Head of caudate nucleus (tissue), 42 donors: ENCODE data around the gene GJD2.

Source experiments
- DNase-seq, 42 donors: peaks; one replicate each; pipeline versions ENCODE4 v3.0.0 to v3.0.0-alpha.2; 2020 to 2021; ENCODE audit warnings: mixed read lengths in 7 of 42
- intact Hi-C: fragments of 100-400 bp; cut with DNase I; formaldehyde crosslinking; loops from one replicate; pipeline ENCODE4 v1.15.0; 2022

The GJD2 gene

DNA sequence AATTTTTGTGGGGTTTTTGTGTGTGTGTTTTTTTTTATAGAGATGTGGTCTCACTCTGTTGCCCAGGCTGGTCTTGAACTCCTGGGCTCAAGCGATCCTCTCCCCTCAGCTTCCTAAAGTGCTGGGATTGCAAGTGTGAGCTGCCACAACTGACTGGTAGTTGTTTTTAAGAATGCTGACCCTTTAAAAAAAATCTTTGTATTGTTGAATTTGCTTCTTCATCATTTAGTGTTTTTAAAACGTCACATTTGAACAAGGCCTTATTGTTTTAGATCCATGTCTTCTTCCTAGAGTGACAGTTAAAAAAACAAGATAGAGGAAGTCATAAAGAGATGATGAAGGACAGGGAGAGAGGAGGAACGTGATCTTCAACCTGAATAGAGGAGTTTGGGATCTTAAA lies 24.1 kb downstream of the GJD2 start:
- no peak for DNase-seq
- intact Hi-C loops = no loop called here

DNA sequence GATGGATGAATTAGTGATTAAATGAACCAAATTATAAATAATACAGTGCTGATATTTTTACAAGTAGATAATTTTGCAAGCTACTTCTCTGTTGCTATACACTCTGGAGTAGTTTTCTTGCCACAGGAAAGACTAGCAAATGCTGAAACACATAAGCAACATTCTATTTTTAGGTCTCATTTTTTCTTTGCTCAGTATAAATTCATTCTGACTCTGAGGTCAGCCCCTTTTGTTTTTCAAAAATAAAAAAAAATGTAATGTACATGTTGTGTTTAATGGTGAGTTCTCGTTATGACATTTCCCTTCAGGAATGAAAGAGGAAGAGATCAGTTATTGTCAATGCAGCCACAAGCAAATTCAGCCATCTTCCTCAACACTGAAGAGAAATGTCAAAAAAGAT lies 24.9 kb downstream of the GJD2 start:
- intact Hi-C loops = no loop called here
- no peak for DNase-seq

DNA sequence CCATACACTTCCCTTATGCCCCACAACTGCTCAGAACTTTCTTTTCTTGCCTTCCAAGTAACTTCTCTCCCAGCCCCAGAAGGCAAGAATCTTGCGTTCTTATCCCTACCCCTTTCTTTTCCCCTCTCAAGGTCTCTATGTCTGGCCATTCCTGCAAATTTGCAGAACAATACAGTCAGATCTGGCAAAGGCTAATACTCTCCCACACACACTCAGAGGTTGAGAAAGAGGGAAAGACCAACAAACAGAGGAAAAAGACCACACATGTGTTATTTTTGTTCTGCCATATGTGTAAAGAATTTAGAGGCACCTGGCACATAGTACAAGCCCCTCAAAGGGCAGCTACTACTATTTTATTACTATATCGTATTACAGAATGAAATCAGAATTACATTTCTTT lies 25.7 kb downstream of the GJD2 start:
- DNase-seq = no peak
- intact Hi-C loops = no loop called here

DNA sequence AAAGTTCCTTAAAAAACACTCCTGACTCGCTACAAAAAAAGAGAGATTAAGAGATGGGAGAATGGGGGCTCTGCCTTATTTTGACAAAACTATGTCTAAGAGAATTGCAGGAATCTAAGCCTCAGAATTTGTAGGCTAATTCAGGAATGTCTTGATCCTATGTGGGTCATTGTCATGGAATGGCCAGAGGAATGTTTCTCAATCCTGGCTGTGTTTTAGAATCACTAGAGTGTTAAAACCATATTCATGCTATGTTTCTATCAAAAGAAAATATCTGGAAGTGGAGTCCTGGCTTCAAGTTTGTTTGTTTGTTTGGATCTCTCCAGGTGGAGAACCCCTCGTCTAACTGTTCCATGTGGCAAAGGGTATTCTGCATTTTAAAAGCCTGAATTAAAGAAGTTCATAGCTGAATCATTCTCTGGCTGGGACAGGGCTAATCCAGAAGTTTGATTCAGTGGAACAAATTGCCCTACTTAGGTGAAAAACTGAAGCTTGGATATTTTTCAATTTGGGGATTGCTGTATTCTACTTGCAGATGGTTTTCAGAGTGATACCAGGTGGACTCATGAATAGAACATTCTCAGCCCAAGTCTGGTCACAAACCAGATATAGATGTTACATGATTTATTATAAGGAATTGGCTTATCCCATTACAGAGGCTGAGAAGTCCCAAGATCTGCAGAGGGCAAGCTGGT lies 28.2 kb downstream of the GJD2 start:
- DNase-seq = no peak

DNA sequence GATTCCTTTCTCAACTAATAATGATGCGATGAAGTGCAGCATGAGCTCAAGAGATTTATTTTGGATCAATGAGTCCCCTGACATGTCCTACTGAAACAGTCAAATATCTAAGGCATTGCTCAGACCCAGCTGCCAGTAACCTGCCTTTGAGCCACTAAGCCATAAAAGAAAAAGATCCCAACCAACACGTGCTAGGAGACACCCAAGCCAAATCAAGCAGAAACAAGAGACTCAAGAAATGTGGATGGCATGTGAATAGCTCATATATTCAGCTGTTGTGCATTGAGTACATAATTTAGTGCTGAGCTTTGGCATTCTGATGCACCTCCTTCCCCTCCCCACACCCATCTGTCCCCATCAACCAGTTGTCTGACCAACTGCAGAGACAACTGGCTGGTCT lies 29.2 kb downstream of the GJD2 start:
- DNase-seq = no peak
- intact Hi-C loops = no loop called here

More for the DNA sequence above, 28.2 kb downstream of the GJD2 start:
- intact Hi-C loops = no loop called here

DNA sequence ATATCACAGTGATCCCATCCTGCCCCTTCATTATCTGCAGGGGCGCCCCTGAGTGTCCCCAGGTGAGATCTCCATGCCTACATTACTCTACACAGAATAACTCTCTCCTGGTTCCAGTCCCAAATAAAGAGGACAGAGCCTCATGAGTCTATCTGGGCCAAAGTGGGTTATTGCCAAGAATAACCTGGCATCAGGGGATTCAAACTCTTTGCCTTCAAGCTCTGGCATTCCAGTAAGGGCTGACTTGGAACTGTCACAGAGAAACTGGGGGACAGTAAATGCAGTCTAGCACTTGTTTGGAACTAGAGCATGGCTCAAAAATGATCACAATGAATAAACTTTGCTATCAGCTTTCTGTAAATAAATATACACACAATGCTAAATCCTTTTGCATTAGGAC lies 30.3 kb downstream of the GJD2 start:
- DNase-seq = no peak
- intact Hi-C loops = no loop called here

DNA sequence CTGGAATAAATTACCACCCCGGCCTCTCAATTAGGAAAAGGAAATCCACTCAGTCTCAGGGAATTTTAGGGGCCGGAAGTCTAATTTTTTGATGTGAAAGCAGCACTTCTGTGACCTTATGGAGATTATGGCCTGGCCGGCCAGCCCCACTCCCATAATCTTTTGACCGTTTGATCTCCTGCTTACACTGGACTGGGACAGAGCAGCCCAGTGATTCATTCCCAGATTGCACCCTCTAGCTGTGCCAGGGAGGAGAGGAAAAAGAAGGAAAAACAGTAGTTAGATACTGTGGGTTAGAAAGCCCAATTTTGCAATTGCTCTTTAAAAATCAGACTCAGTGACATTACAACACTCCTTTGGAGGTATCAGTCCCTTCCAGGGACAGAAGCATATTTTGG lies 32.4 kb downstream of the GJD2 start:
- DNase-seq = peak in 21 of 42 donors; percentile 8 to 62 (median 29)
- intact Hi-C loops = no loop called here

DNA sequence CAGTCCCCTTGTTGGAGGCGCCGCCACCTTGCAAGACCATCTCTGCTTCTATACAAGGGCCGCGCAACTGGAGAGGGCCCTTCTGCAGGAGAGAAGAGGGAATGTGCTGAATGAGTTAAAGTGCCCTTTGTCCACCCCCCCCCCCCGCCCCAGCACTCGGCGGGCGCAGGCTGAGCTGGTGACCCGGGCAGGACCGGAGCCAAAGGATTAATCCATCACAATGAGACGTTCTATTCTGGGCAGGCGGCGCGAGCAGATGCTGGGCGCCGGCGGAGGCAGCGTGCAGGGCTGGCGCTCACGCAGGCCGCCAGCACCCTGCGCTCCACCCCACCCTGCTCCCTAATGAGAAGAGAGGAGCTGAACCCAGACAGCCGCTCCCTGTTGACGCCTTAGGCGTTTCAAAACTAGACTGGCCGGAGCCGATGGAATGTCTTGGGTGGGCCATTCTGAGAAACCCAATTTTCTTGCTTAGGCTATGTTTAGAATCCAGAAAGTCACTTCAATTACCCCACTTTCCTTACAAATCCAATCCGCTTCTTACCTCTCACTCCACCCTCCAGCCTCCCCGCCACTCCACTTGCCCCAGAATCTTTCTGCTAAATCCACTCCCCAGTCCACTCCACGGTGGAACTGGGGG lies 32.9 kb downstream of the GJD2 start:
- intact Hi-C loops = no loop called here

DNA sequence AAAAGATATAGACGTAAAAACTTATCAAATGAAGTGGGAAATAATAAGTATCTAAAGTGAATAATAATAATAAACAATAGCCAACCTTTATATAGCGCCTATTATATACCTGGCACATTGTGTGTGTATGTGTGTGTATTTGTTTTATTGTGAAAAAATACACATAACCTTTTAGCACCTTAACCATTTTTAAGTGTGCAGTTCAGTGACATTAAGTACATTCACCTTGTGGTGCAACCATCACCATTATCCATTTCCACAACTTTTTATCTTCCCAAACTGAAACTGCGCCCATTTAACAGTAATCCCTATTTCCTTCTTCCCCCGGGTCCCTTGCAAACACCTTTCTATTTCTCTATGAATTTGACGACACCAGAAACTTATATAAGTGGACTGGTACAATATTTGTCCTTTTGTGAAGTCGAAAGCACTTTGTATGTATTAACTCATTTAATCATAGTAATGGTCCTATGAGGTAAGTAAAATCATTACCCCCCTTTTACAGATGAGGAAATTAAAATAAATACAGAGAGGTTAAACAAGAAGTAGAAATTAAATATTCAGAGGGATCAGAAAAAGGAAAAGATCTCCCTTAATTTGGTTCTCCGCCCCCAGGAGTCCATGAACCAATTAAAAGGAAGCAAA lies 33.5 kb downstream of the GJD2 start:
- intact Hi-C loops = no loop called here
- DNase-seq = no peak

More for the DNA sequence above, 32.9 kb downstream of the GJD2 start:
- DNase-seq = peak; percentile 29 to 85 (median 69)

DNA sequence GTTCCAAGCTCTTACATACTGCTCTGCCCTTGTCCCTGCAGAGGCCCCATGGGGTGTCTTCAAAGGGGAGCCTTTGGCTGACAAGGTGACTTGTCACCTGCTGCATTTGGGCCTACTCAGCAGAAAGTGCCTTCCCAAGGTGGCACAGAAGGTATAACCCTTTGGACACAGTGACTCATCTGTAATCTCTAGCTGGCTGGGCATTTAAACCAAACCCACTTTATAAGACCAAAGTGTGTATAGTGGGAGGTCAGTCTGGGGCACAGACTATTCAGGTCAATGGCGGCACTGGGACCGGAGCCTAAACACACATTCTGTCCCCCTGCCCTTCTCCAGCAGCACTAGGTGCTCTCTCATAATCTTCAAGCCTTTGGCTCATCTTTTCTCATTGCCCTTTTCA lies 35.1 kb downstream of the GJD2 start:
- DNase-seq = no peak
- intact Hi-C loops = loop anchor here (10.0 kb wide), 1 partner anchor 205 kb away; no protein-coding TSS in a partner anchor

DNA sequence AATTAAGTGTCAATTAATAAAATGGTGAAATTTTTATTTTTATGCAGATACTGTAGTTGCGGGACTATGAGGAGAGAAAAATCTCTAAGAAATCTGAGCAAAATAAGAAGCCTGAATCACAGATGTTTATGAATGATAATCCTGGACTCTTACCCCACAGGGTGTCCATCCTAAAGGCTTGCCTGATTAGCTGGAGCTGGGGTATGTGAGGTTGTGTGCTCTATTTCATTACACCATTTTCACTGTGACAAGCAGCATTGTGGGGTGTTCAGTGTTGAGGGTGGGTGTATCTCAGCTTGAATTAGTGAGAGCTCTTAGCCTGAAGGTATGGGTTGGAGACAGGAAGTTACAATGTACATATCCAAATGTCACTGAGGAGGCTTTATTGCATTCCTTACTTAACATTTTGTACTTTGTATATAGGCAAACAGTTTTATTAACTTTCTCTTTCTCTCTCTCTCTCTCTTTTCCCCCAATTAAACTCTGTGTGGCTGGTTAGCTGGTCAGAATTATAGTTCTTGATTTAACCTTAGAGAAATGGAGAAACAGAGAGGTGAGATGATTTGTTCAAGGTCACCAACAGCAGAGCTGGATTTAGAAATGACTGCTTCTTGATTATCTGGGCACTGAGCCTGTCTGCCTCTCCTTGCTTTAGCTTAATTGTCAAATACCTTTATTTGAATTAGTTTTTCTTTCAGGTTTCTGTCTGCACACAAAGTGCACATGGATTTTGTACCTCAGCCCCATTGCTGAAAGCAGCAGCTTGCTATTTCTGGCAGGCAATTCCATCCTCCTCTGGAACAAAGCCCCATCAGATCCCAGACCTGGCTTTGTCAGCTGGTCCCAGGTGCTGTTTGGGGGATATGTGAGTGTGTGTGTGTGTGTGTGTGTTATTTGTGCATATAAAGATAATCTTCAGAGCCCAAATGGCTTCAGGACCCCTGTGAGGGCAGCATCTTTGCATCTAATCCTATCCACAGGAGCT lies 35.8 kb downstream of the GJD2 start:
- no peak for DNase-seq
- intact Hi-C loops = loop anchor here (10.0 kb wide), 1 partner anchor 206 kb away; no protein-coding TSS in a partner anchor

DNA sequence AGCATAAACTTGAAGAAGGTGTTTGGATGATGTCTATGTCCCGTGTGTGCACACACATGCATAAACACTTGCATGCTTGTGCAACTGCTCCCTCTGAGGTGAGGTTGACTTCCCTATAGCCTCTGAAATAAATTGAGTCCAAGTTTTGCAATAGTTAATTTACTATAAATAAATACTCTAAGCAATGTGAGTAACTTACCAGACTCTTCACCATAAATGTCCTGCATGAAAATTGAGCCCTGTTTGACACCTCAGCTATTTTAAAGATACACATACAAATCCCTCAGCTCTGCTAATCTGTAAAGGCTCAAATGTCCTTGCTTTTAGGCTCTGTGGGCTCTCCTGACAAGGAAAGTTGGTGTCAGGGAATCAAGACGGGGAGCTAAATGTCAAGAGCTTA lies 37.1 kb downstream of the GJD2 start:
- DNase-seq = no peak
- intact Hi-C loops = loop anchor here (10.0 kb wide), 1 partner anchor 207 kb away; no protein-coding TSS in a partner anchor

DNA sequence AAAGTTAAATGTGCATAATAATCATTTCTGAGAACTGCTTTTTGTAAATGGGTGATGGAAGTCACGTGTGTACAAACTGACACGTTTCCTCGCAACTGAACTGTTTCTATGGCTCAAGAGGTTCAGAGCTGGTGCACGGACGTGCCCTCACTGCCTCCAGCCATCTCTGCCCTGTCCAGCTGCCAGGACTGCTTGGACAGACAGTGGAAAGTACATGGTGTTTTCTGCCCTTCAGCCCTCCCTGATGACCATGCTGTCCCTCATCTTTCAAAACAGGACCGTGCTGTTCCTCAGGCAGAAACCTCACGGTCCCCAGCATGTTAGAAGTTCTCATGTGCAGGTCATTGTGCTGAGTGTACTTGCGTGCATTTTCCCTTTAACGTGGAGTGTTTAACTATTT lies 38.7 kb downstream of the GJD2 start:
- DNase-seq = no peak
- intact Hi-C loops = loop anchor here (10.0 kb wide), 1 partner anchor 209 kb away; no protein-coding TSS in a partner anchor

DNA sequence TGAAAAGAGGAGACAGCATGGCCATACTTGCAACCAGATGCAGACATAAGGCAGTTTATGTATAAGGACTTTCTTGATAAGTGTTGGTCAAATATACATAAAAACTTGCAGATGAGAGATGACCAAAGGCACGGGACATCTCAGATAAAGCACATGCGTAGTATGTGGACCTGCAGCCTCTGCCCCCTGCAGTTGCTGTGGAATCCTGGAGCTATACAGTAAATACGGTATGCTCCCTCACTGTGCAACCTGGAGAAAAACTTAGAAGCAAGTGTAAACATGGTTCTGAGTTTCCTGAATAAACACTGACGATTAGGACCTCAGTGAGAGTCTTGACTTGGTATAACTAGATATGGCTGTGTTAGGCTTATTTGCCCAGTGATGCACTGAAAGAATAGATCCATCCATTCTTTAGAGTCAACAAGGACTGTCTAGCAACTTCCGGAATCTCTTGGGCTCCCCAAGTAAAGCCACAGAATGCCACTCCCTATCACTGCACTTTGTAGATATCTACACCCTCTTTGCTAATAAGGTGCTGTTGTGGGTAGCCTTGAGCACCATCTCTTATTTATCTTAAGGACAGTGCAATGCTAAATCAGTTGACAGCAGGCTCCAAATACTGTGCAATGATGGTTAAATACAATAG lies 40.2 kb downstream of the GJD2 start:
- DNase-seq = no peak
- intact Hi-C loops = loop anchor here (10.0 kb wide), 1 partner anchor 210 kb away; no protein-coding TSS in a partner anchor

DNA sequence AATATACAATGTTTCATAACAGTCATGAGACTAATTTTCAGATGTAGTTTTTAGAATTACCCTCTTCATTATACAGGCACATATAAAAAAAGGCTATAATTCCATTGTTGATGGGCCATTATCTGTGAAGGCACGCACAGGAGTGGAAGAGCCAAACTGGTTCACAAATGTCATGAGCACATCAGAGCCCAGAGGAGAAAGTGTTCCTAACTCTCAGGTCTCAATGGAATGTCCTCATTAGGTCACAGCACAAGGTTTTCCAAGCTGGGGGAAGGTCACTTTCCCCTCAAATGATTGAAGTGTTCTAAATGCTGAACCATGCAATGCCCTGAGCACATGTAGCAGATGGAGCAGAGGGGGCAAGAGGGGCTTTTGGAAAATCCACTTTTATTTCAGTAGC lies 41.2 kb downstream of the GJD2 start:
- no peak for DNase-seq
- intact Hi-C loops = loop anchor here (10.0 kb wide), 1 partner anchor 211 kb away; no protein-coding TSS in a partner anchor

DNA sequence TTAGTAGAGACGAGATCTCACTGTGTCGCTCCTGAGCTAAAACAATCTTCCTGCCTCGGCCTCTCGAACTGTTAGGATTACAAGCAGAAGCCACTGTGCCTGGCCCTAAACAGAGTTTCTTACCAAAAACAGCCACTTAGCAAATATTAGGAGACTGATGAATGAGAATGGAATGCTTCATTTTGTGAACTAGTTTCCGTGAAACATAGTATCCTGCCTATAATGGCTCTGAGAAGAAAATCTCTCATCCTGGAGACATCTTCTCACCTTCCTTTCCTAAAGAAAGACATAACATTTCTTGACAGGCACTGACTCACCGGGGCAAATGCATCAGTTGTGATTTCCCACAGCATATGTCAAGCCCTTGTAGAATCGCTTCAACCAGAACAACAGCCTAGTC lies 44.9 kb downstream of the GJD2 start:
- intact Hi-C loops = loop anchor here (10.0 kb wide), 1 partner anchor 215 kb away; no protein-coding TSS in a partner anchor
- no peak for DNase-seq

DNA sequence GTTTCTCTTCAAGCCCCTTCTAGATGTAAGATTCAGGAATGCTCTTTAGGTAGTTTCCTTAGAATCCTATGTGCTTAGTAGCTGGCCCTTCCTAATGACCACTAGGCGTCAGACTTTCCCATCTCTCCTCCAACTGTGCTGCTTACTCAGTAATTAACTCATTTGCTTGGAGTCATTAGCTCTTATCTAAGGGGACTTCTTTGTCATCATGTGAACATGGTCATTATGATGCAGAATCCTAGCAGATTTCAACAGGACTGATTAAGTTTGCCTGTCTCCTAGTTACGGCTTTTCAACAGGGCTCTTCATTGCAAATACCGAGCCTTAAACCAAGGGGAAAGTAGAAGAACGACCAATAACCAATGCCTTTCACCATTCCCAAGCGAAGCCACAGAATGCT lies 46.4 kb downstream of the GJD2 start:
- intact Hi-C loops = no loop called here
- DNase-seq = peak in 22 of 42 donors; percentile 6 to 71 (median 22)

DNA sequence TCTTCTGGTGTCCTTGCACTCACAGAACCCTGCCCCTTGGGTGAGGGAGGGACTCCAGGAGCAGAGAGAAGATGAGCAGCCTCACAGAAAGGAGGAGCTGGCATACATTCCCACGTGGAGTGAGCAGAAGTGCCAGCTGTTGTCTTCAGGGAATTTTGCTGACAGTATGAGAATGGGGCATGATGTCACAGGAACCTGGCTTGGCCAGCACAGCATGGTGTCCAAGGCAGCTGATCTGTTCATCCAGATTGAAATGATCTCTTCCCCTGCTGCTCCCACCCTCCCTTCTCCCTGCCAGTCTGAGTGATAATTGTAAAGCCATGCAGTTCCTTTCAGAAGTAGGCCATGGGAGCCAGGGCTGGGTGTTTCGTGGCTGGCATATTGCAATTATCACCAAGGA lies 53.3 kb downstream of the GJD2 start:
- no peak for DNase-seq

More for the DNA sequence above, 53.3 kb downstream of the GJD2 start:
- intact Hi-C loops = no loop called here
